Stimulated activated memory B cell treated with anti-CD40 and anti-IgM and Interleukin-4, amounts not matched to agents 10 μg/mL and 1 μg/mL and 100 μg/mL, for 72 hours (primary cell): ENCODE data around the gene DLL1.
"Not testable (repeated sequence)": the region's sequence is repeated elsewhere in the genome, so short reads cannot be mapped to it uniquely, and the experiment has no call there.

Source experiments
- ATAC-seq: fragments of 150-1000 bp; cut with Tn5 transposase; 2 replicates; pipeline ENCODE4 v1.10.0; 2021
- H3K27ac Mint-ChIP-seq: one replicate; pipeline ENCODE4 v1.8.0; 2022; ENCODE audit warnings: mild to moderate bottlenecking, mixed read lengths
- H3K27me3 Mint-ChIP-seq: one replicate; pipeline ENCODE4 v1.8.0; 2022; ENCODE audit warnings: mixed read lengths
- H3K36me3 Mint-ChIP-seq: one replicate; pipeline ENCODE4 v1.8.0; 2022; ENCODE audit warnings: mixed read lengths
- H3K4me1 Mint-ChIP-seq: one replicate; pipeline ENCODE4 v1.8.0; 2022; ENCODE audit warnings: mixed read lengths
- H3K4me3 Mint-ChIP-seq: one replicate; pipeline ENCODE4 v1.8.0; 2022; ENCODE audit warnings: mild to moderate bottlenecking, moderate library complexity, mixed read lengths
- H3K9me3 Mint-ChIP-seq: one replicate; pipeline ENCODE4 v1.8.0; 2022; ENCODE audit warnings: mixed read lengths

The DLL1 gene

GRCh38 chr6:170268216-170269129 lies 22.4 kb downstream of the DLL1 start:
- Mint-ChIP-seq H3K27ac (no peak overlapping the region), H3K4me1 (peaks cover 21% of the 10 kb centered on the region)

GRCh38 chr6:170267688-170268087 lies 23.2 kb downstream of the DLL1 start:
- Mint-ChIP-seq H3K4me1 (peaks cover 19% of the 10 kb centered on the region), H3K4me3 (no peak overlapping the region), H3K27me3 (peaks cover 17% of the 10 kb centered on the region), H3K27ac (no peak overlapping the region), H3K36me3 (no peaks in the 10 kb centered on the region), H3K9me3 (no peaks in the 10 kb centered on the region)
- no peak for ATAC-seq

More at GRCh38 chr6:170268216-170269129, 22.4 kb downstream of the DLL1 start:
- Mint-ChIP-seq H3K4me3 (no peak overlapping the region), H3K36me3 (no peaks in the 10 kb centered on the region), H3K27me3 (peaks cover 10% of the 10 kb centered on the region), H3K9me3 (no peaks in the 10 kb centered on the region)
- no peak for ATAC-seq

- Mint-ChIP-seq H3K4me1 (peaks cover 5% of the 10 kb centered on the region), H3K9me3 (no peaks in the 10 kb centered on the region), H3K27ac (no peak overlapping the region), H3K27me3 (peaks cover 30% of the 10 kb centered on the region), H3K36me3 (no peaks in the 10 kb centered on the region), H3K4me3 (no peak overlapping the region)
- ATAC-seq = no peak
Observed at GRCh38 chr6:170266061-170266825, 24.6 kb downstream of the DLL1 start.

- Mint-ChIP-seq H3K4me1 (no peaks in the 10 kb centered on the region), H3K4me3 (no peak overlapping the region), H3K36me3 (no peaks in the 10 kb centered on the region), H3K9me3 (no peaks in the 10 kb centered on the region), H3K27ac (no peak overlapping the region), H3K27me3 (peaks cover 34% of the 10 kb centered on the region)
- ATAC-seq = no peak
Observed at GRCh38 chr6:170265655-170266054, 25.2 kb downstream of the DLL1 start.

DNA sequence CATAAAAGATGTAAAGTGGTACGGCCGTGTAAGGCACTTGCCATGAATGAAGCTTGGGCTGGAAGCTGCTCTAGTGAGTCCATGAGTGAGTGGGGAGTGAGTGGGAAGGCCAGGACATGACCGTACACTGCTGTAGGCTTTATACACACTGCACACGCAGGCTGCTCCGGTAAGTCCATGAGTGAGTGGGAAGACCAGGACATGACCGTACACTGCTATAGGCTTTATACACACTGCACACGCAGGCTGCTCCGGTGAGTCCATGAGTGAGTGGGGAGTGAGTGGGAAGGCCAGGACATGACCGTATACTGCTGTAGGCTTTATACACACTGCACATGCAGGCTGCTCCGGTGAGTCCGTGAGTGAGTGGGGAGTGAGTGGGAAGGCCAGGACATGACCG lies 26.2 kb downstream of the DLL1 start:
- H3K27me3 Mint-ChIP-seq = peaks cover 40% of the 10 kb centered on the region
- not testable (repeated sequence) for ATAC-seq, H3K4me3 Mint-ChIP-seq, H3K4me1 Mint-ChIP-seq, H3K9me3 Mint-ChIP-seq, H3K36me3 Mint-ChIP-seq, H3K27ac Mint-ChIP-seq

DNA sequence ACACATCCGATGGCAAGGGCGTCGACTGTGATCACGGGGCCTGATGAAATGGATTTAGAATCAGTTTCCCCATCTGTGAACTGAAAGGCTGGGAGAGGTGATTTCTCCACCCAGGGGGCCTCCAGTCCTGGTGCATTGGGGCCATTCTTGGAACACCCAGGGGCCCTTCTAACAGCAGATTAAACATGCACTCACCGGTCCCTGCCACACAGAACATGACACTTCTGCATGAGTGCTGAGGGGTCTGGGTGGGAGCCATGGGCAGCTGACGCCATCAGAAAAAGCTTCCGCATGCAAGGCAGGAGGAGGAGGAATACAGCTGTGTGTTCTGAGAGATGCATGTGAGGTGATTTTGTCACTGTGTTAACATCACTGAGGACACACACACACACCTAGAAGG lies 26.8 kb downstream of the DLL1 start:
- ATAC-seq = no peak
- H3K27ac Mint-ChIP-seq = no peak overlapping the region
- H3K4me1 Mint-ChIP-seq = no peaks in the 10 kb centered on the region

GRCh38 chr6:170263410-170263809 lies 27.5 kb downstream of the DLL1 start:
- no peak for ATAC-seq

More for the DNA sequence above, 26.8 kb downstream of the DLL1 start:
- H3K4me3 Mint-ChIP-seq = no peak overlapping the region
- H3K9me3 Mint-ChIP-seq = no peaks in the 10 kb centered on the region
- H3K27me3 Mint-ChIP-seq = peaks cover 40% of the 10 kb centered on the region
- H3K36me3 Mint-ChIP-seq = no peaks in the 10 kb centered on the region

DNA sequence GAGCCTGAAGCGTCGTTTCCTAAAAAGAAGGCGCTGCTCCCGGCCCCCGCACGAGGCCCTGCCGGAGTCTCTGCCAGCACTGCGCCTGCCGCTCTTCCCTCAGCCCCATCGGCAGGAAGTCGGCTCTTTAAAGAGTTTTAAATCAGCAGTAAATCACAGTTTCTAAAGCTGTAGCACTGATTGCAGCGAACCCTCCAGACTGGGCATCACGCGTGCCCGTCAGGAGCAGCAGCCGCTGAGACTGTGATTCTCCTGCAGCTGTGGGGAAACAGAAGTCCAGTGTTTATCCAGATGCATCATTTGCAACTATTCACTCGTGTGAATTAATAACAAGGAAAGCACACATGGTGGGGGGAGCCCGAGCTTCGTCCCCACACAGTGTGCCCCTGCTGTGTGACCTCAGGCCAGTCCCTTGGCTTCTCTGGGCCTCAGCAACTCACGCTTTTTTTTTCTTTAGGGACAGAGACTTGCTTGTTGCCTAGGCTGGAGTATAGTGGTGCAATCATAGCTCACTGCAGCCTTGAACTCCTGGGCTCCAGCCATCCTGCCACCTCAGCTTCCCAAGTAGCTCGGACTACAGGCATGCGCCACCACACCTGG lies 28.3 kb downstream of the DLL1 start:
- no peak overlapping the region for H3K4me3 Mint-ChIP-seq

More at GRCh38 chr6:170263410-170263809, 27.5 kb downstream of the DLL1 start:
- Mint-ChIP-seq H3K36me3 (no peaks in the 10 kb centered on the region), H3K4me3 (no peak overlapping the region), H3K4me1 (no peaks in the 10 kb centered on the region), H3K27me3 (peaks cover 40% of the 10 kb centered on the region), H3K27ac (no peak overlapping the region), H3K9me3 (no peaks in the 10 kb centered on the region)

GRCh38 chr6:170261643-170262488 lies 29.0 kb downstream of the DLL1 start:
- peaks cover 41% of the 10 kb centered on the region for H3K27me3 Mint-ChIP-seq
- H3K27ac Mint-ChIP-seq = no peak overlapping the region
- H3K9me3 Mint-ChIP-seq = no peaks in the 10 kb centered on the region
- no peak for ATAC-seq
- no peaks in the 10 kb centered on the region for H3K4me1 Mint-ChIP-seq
- H3K4me3 Mint-ChIP-seq = no peak overlapping the region
- H3K36me3 Mint-ChIP-seq = no peaks in the 10 kb centered on the region

More for the DNA sequence above, 28.3 kb downstream of the DLL1 start:
- no peak for ATAC-seq
- H3K27me3 Mint-ChIP-seq = peaks cover 40% of the 10 kb centered on the region
- H3K36me3 Mint-ChIP-seq = no peaks in the 10 kb centered on the region
- no peaks in the 10 kb centered on the region for H3K9me3 Mint-ChIP-seq
- H3K27ac Mint-ChIP-seq = no peak overlapping the region
- H3K4me1 Mint-ChIP-seq = no peaks in the 10 kb centered on the region

DNA sequence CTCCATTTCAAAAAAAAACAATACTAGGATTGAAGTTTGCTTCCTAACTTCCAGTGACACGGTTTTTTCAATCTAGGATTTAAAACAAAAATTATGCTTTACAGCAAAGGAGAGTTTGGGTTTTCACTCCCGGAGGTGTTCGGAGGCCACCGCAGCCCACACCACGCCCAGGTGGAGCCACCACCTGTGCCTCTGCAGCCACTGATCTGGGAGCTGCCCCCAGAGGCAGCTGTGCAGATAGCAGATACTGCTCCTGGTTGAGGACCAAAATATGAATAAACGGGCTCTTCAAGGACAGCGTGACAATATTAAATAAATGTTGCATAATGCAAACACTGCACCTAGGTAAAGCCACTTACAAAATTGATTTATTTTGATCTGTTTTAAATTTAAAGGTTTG lies 30.2 kb downstream of the DLL1 start:
- peaks cover 49% of the 10 kb centered on the region for H3K27me3 Mint-ChIP-seq
- H3K36me3 Mint-ChIP-seq = no peaks in the 10 kb centered on the region
- no peak overlapping the region for H3K27ac Mint-ChIP-seq
- H3K4me3 Mint-ChIP-seq = no peak overlapping the region
- H3K4me1 Mint-ChIP-seq = no peaks in the 10 kb centered on the region
- no peak for ATAC-seq
- H3K9me3 Mint-ChIP-seq = no peaks in the 10 kb centered on the region

- H3K27me3 Mint-ChIP-seq = peaks cover 61% of the 10 kb centered on the region
- no peak overlapping the region for H3K4me3 Mint-ChIP-seq
- no peaks in the 10 kb centered on the region for H3K9me3 Mint-ChIP-seq
- H3K4me1 Mint-ChIP-seq = no peaks in the 10 kb centered on the region
- ATAC-seq = no peak
- H3K27ac Mint-ChIP-seq = no peak overlapping the region
- H3K36me3 Mint-ChIP-seq = no peaks in the 10 kb centered on the region
Observed at GRCh38 chr6:170259278-170259677, 31.6 kb downstream of the DLL1 start.

- H3K9me3 Mint-ChIP-seq = no peaks in the 10 kb centered on the region
- H3K27ac Mint-ChIP-seq = no peak overlapping the region
- H3K4me3 Mint-ChIP-seq = no peak overlapping the region
- H3K4me1 Mint-ChIP-seq = no peaks in the 10 kb centered on the region
- no peaks in the 10 kb centered on the region for H3K36me3 Mint-ChIP-seq
- peaks cover 64% of the 10 kb centered on the region for H3K27me3 Mint-ChIP-seq
- no peak for ATAC-seq
Observed at GRCh38 chr6:170258407-170258806, 32.5 kb downstream of the DLL1 start.

- Mint-ChIP-seq H3K27ac (no peak overlapping the region), H3K9me3 (no peaks in the 10 kb centered on the region), H3K4me3 (no peak overlapping the region), H3K4me1 (no peaks in the 10 kb centered on the region), H3K36me3 (no peaks in the 10 kb centered on the region), H3K27me3 (peaks cover 55% of the 10 kb centered on the region)
- no peak for ATAC-seq
Observed at GRCh38 chr6:170257376-170257775, 33.5 kb downstream of the DLL1 start.

DNA sequence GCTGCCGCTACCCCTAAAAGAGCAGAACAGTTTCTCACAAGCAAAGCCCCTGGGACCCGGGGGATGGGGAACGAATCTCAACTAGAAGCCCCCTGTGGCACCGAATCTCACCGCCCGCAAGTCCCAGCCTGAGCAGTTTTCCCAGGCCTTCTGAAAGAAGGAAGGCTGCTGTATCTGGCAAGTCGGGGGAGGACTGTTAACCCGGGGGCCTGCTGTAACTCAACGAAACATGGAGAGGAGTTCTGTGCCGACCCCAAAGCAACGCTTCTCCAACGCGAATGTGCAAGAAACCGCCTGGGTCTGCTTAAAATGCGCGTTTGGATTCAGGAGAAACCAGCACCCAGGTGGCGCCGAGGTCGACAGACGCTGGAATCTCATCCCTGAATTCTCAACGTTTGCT lies 34.2 kb downstream of the DLL1 start:
- ATAC-seq = no peak
- Mint-ChIP-seq H3K4me3 (no peak overlapping the region), H3K27me3 (peaks cover 47% of the 10 kb centered on the region), H3K4me1 (no peaks in the 10 kb centered on the region), H3K9me3 (no peaks in the 10 kb centered on the region), H3K36me3 (no peaks in the 10 kb centered on the region), H3K27ac (no peak overlapping the region)
